GM21825 (cell line): Measurements from ENCODE around the gene STX8.
"Not testable (repeated sequence)": the region's sequence is repeated elsewhere in the genome, so short reads cannot be mapped to it uniquely, and the experiment has no call there.

ENCODE experiments used
- ATAC-seq: cut with Tn5 transposase; IDR thresholded peaks from one replicate; pipeline ENCODE4 v1.9.1; 2021; ENCODE audit warnings: mild to moderate bottlenecking, moderate library complexity; ENCODE audit not compliant: unreplicated experiment

STX8 gene

GRCh38 chr17:9270921-9271320, 304.7 kb downstream of the STX8 start:
- no peak for ATAC-seq

GRCh38 chr17:9269350-9270035, 306.1 kb downstream of the STX8 start:
- no peak for ATAC-seq

GRCh38 chr17:9268546-9268945, 307.1 kb downstream of the STX8 start:
- no peak for ATAC-seq

- ATAC-seq: no peak
Measured at GRCh38 chr17:9266697-9267117, 308.9 kb downstream of the STX8 start.

- no peak for ATAC-seq
Measured at GRCh38 chr17:9266031-9266680, 309.5 kb downstream of the STX8 start.

- ATAC-seq: no peak
Measured at GRCh38 chr17:9261081-9262012, 314.3 kb downstream of the STX8 start.

GRCh38 chr17:9259419-9259818, 316.2 kb downstream of the STX8 start:
- no peak for ATAC-seq

GRCh38 chr17:9258115-9259015, 317.3 kb downstream of the STX8 start:
- no peak for ATAC-seq

- not testable (repeated sequence) for ATAC-seq
Measured at GRCh38 chr17:9257630-9257965, 318.0 kb downstream of the STX8 start.

- no peak for ATAC-seq
Measured at GRCh38 chr17:9256751-9257629, 318.6 kb downstream of the STX8 start.

- no peak for ATAC-seq
Measured at GRCh38 chr17:9256361-9256750, 319.3 kb downstream of the STX8 start.

- ATAC-seq: no peak
Measured at GRCh38 chr17:9255833-9256232, 319.8 kb downstream of the STX8 start.

- no peak for ATAC-seq
Measured at GRCh38 chr17:9254841-9255240, 320.8 kb downstream of the STX8 start.

GRCh38 chr17:9253308-9253707, 322.3 kb downstream of the STX8 start:
- ATAC-seq: no peak

GRCh38 chr17:9251273-9251672, 324.3 kb downstream of the STX8 start:
- ATAC-seq: no peak

GRCh38 chr17:9249245-9249953, 326.2 kb downstream of the STX8 start:
- no peak for ATAC-seq

- ATAC-seq: no peak
Measured at GRCh38 chr17:9247401-9247938, 328.1 kb downstream of the STX8 start.

GRCh38 chr17:9244066-9245052, 331.3 kb downstream of the STX8 start:
- ATAC-seq: no peak
